Left lobe of liver (tissue), 2 donors: ENCODE results near the gene METRN. TPM values are rescaled to one million over a fixed set of nuclear protein-coding genes. Genes with fewer than 3 reads are reported as not detected.
"Not testable (repeated sequence)": the region's sequence is repeated elsewhere in the genome, so short reads cannot be mapped to it uniquely, and the experiment has no call there.

Source experiments
- ATAC-seq: fragments of 200-7000 bp; cut with Tn5 transposase; one replicate; pipeline ENCODE4 v1.9.1; 2020; ENCODE audit warnings: mild to moderate bottlenecking, moderate library complexity
- DNase-seq: peaks from one replicate; pipeline ENCODE4 v3.0.0-alpha.2; 2020; ENCODE audit warnings: low spot score
- total RNA-seq: library from RNA; stranded (reverse); gene quantifications from one replicate; pipeline ENCODE4 v1.2.1, GENCODE V29; 2021
- donor health status: DM: no; HTN: no; CAD: no; lungs with moderate emphysema.
- donor health status: DM: no; HTN: yes; CAD: no.

Gene METRN
- total RNA-seq, 1 donor from 2014 or later = 60.0 TPM

GRCh38 chr16:733382-734207 is 18.7 kb downstream of the METRN start:
- no peak for ATAC-seq
- DNase-seq = no peak

GRCh38 chr16:734208-734980 is 19.5 kb downstream of the METRN start:
- DNase-seq (no peak), ATAC-seq (no peak)

DNA sequence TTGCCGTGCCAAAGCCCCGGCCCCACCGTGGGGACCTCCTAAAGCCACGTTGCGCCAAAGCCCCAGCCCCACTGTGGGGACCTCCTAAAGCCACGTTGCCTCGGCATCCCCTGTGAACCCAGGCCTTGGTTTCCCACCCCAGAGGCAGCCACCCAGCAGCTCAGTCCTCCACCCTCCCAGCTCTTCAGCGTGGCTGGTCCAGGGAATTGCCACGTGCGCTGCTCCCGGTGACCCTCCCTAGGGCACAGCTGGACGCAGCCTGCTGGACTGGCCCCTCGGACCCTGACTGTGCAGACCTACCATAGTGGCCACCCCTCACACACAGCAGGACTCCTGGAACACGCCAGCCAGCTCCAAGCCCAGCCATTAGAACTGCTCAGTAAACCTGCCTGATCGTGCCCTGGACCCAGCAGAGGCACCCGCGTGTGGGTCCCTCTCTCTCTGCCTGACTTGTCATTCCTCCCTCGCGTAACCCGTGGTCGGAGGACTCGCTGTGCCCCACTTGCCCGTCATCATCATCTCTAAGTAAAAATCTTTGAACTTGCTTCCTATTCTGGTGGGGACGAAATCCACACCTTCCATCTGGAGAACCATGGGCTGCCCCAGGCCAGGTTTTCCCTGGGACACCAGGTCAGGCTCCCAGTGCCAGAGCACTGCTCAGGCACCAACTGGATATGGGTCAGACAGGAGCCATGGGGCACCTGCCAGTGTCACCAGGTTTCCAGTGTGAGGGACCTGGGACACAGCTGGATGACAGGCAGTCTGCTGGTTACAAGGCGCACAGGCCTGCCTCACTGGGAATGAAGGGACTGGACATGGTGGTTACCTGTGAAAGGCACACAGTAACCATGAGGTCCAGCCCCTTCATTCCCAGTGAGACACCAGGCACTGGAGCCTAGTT is 20.3 kb downstream of the METRN start:
- ATAC-seq = no peak
- DNase-seq = no peak

GRCh38 chr16:735982-736453 is 21.1 kb downstream of the METRN start:
- DNase-seq (no peak), ATAC-seq (no peak)

DNA sequence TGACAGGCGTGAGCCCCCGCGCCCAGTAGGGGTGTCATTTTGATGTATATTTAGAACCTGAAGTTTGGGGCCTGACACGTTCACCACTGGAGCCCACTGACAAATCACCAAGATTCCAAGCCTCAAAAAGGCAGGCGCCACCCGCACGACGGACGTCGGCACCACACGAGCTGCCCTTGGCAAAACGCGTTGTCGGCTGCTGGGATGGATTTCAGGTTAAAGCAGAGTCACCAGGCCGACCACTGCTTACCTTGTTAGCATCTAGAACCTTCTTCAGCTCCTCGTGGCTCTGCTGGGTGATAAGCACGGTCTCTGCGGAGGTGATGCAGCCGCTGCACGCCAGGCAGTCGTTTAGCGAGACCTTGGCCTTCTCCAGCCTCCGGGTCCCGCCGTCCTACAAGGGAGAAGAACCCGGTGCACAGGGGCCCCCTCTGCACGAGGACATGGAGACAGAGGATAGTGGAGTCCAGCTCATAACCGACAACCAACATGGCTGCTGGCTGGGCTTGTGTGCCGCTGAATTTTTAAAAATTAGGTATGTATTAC is 22.1 kb downstream of the METRN start:
- DNase-seq (no peak), ATAC-seq (no peak)

DNA sequence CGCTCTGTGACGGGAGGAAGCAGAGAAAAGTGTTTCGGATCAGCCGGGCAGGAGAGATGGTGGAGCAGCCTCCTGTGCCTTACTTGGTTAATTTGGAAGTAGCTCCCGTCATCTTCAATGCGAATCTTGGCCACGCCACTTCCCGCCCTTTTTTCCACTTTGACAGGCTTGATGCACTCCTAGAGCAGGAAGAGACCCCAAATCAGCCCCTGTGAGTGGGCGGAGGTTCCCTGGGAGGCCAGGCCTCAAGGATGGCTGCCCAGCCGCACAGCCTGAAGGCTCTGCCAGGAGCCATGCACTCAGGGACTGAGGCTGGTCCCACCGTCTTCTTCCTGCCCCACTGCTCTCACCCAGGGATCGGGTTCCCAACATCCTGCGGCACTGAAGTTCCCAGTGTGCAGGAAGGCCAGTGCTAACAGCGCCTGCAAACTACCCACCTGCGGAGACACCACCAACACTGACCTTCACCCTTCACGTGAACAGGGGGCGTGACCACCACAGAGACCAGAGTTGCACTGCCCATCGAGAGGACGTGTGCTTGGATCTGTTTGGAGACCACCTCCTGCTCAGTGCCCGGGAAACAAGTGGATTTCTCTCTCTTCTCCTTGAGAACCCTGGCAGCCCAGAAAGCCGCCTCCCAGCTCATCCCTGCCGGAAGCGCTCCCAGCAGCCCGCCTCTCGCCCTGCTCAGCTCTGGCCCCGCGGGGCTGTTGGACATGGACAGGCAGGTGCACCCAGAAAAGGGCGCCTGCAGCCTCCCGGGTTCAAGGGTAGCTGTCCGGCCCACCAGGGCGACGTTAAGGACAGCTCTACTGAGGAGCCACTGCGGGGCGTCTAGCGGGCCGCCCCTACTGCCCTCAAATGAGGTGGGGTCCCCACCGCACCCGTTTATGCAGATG is 24.9 kb downstream of the METRN start:
- ATAC-seq (peak; percentile 11), DNase-seq (no peak)

DNA sequence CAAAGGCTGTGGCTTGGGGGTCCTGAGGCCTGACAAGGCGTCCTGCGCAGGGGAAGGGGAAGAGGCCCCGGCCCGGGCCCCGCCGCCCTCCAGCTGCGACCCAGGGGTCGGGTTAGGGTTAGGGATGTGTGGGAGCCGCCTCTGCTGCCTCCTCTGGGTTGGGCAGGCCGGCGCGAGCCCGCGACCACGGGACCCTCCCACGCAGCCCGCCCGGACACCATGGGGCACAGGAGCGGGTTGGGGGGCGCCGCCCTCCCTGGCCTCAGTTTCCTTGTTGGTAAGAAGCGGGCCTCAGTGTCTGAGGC is 25.5 kb downstream of the METRN start:
- DNase-seq (no peak), ATAC-seq (peak; percentile 29)

DNA sequence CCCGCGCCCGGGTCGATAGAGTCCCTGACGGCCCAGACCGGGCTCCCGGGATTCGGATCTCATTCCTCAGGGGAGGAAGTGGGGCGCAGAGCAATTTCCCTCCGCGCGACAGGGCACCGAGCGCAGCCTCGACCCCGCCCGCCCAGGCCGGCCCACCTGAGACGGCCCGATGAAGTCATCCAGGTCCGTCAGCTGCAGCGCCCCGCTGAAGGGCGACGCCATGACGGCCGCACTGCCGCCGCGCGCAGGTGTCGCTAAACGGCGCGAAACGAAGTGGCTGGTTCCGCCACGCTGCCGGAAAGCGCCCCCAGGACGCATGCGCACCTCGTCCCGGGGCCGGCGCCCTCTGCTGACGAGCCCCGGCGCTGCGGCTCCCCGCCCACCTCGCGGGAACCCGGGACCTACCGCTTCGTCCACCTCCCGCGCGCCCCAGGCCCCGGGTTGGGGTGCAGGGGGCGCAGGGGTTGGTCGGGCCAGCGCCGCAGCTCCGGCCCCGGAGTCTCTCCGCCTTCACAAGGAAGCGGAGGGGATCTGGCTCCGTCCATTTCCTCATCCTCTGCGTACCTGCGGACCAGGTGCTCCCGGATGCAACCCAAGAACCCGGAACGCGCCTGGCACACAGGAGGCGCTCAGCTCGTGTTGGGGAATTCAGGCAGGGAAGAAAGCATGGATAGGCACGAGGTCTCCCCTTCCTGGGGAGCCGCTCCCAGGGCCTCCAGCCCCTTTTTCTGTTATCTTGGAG is 26.0 kb downstream of the METRN start, which contains the start of gene CIAO3:
Gene CIAO3 (minus strand): TSS at position 234 of the 742 bp plus-strand sequence. CDS start 12 bp downstream, at position 222.
- peak; percentile 95 for ATAC-seq
- DNase-seq = peak; percentile 91

DNA sequence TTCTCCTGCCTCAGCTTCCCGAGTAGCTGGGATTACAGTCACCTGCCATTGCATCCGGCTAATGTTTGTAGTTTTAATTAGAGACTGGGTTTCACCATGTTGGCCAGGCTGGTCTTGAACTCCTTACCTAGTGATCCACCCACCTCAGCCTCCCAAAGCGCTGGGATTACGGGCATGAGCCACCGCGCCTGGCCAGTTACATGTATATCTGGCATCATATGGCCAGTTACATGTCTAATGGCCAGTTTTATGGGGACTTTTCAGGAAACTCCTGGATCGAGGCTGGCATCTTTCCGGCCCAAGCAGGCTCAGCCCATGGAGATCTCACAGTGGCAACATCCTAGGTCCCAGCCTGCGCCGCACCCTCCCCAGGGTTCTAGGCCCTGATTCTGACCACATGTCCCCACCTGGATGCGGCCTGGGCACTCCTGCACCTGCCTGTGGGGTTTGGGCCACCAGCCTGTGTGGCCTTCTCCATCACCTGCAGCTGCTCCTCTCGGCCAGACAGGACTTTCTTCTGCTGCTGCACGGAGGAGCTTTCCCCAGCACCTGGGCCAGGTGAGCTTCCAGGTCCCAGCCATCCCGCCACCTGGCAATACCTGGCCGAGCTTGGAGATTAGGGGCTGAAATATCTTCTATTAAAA is 27.2 kb downstream of the METRN start:
- no peak for ATAC-seq
- DNase-seq = no peak

GRCh38 chr16:742894-743293 is 28.0 kb downstream of the METRN start:
- DNase-seq, ATAC-seq: not testable (repeated sequence)

- DNase-seq (no peak), ATAC-seq (no peak)
Measured at GRCh38 chr16:743794-744500, 29.0 kb downstream of the METRN start.

DNA sequence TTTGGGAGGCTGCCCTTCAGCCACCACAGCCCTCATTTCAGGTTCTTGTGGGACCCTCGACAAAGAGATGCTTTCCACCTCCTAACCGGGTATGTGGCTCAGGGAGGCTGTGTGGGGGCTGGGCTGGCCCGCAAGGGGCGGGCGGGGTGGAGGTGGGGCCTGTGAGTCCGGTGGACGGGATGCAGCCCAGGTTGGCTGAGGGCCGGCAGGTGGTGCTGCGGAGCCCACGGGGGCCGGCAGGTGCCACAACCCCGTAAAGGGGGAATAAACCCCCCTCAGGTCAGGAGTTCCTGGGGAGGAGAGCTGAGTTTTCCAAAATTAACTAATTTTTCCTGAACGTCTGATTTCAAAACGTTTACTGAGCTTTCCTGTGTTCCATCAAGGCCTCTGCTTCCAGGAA is 30.8 kb downstream of the METRN start:
- DNase-seq (no peak), ATAC-seq (no peak)

- no peak for DNase-seq
Measured at GRCh38 chr16:746637-747036, 31.7 kb downstream of the METRN start.

GRCh38 chr16:747978-748746 is 33.2 kb downstream of the METRN start:
- DNase-seq (no peak), ATAC-seq (no peak)

More at GRCh38 chr16:746637-747036, 31.7 kb downstream of the METRN start:
- no peak for ATAC-seq

GRCh38 chr16:749010-749409 is 34.1 kb downstream of the METRN start:
- DNase-seq (no peak), ATAC-seq (no peak)

- ATAC-seq = no peak
- DNase-seq = no peak
Measured at GRCh38 chr16:750485-750884, 35.6 kb downstream of the METRN start.
